NCI-H2081 treated with DMSO at 0.1 percent for 48 hours (cell line): ENCODE data around the gene MYL6B.
"Not testable (repeated sequence)": the region's sequence is repeated elsewhere in the genome, so short reads cannot be mapped to it uniquely, and the experiment has no call there.

Source experiments
- DNase-seq: peaks from one replicate; lab custom pipeline; 2025; lab: John Stamatoyannopoulos, UW

Gene MYL6B

GRCh38 chr12:56152132-56152755 lies at the start of gene MYL6B:
Gene MYL6B, plus strand, starts transcription at chr12:56152587. Its CDS starts 1,332 bp downstream, at chr12:56153919.
- peak; percentile 30 for DNase-seq

GRCh38 chr12:56102683-56103065 lies 49.7 kb upstream of the MYL6B start:
- no peak for DNase-seq

DNA sequence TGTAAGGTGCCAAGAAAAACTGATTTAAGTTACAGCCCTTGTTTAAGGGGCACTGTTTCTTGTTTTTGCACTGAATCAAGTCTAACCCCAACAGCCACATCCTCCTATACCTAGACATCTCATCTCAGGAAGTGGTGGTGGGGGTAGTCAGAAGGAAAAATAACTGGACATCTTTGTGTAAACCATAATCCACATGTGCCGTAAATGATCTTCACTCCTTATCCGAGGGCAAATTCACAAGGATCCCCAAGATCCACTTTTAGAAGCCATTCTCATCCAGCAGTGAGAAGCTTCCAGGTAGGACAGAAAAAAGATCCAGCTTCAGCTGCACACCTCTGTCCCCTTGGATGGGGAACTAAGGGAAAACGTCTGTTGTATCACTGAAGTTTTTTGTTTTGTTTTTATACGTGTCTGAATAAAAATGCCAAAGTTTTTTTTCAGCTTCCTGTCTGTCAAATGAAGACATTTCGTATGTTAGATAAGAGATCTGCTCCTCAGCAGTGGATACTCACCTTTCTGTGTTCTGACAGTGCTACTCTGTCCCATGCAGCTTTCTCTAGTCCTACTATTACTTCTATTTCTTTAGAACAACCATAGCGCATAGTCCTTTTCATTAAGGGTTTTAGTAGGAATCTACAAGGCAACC lies 49.2 kb upstream of the MYL6B start:
- DNase-seq, result no peak

GRCh38 chr12:56103823-56104108 lies 48.6 kb upstream of the MYL6B start:
- DNase-seq, result no peak

- peak; percentile 94 for DNase-seq
Observed at GRCh38 chr12:56104109-56104814, 48.1 kb upstream of the MYL6B start, which contains the start of gene PA2G4. Gene PA2G4, plus strand, starts transcription at chr12:56104559. Its CDS starts 179 bp downstream, at chr12:56104738.

DNA sequence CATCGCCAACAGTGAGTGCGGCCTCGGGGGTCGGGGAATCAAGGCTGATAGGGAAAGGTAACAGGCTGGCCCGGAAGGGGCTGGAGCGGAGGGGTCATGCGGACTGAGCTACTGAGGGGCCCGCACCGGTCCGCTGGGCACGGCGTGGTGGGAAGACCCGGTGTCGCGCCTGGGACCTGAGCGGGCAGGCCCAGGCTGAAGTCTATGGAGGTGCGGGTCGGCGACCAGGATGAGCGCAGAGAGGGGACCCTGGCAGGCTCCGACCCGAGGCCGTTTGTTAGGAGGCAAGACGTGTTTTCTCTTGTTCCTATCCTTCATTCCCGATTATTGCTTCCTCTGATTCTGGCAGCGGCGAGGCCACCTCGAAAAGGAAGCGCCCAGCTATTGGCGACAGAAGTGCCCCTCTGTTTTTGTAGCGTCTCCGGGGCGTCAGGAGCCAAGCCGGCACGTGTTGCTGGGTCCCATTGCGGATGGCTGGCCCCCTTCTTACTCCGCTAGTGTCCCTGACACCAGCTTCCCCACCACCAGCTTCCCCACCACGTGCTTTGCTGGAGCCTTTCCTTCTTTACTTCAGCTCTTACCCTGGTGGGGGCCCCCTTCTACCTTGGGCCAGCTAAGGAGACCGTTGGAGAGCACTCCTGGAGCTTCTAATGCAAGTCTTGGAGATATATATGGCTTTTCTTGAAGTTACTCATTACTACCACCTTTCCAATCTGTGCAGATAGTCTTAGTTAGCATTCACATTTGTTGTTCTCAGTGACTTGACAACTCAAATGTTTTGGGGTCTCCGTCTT lies 47.4 kb upstream of the MYL6B start:
- DNase-seq, result no peak

GRCh38 chr12:56105609-56105902 lies 46.8 kb upstream of the MYL6B start:
- no peak for DNase-seq

DNA sequence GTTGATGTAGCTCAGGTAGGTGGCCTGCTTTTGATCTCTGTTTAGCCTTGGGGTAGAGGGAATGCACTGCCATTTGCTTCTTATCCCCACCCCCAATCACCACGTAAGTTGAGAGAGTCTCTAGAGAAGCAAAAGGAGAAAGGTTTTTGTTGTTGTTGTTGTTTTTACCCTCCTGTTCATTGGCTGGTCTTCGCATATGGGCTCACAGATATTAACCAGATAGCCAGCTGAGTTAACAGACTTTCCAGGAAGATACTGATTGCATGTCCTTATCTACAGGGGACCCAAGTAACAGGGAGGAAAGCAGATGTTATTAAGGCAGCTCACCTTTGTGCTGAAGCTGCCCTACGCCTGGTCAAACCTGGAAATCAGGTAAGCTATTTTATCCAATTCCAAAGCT lies 45.1 kb upstream of the MYL6B start:
- DNase-seq, result no peak

DNA sequence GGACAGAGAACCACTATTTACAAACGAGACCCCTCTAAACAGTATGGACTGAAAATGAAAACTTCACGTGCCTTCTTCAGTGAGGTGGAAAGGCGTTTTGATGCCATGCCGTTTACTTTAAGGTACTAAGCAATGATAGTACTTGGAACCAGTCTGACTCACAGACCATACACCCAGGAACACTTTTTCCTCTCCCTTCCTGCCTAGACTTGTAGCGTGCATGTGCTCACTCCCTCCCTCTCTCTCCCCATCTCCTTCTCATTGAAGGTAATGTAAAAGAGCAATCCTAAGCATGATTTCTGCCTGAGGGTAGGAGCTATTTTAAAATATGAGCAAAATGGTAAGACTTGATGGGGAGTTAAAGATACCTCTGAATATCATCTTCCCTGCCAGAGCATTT lies 41.8 kb upstream of the MYL6B start:
- no peak for DNase-seq

DNA sequence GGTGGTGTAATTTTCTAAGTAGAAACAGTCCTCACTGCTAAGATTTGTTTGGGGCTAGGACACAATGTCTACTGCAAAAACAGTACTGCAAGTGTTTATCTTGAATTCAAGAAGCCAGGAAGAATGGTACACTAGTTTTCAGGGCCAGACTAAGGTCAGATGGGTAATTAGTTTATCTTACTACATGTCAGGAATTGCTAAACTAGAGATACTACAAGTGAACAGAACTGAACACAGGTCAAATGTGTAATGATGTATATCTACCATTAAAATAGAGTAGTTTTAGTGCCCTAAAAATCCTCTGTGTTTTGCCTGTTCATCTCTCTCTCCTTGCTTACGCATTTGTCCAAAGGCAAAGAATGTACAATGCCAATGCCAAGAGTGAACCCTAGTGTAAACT lies 38.3 kb upstream of the MYL6B start:
- no peak for DNase-seq

GRCh38 chr12:56115329-56115728 lies 37.1 kb upstream of the MYL6B start:
- DNase-seq, result no peak

- peak; percentile 92 for DNase-seq
Observed at GRCh38 chr12:56116267-56117081, 35.9 kb upstream of the MYL6B start, which contains the start of gene RPL41. Gene RPL41, plus strand, starts transcription at chr12:56116633.

DNA sequence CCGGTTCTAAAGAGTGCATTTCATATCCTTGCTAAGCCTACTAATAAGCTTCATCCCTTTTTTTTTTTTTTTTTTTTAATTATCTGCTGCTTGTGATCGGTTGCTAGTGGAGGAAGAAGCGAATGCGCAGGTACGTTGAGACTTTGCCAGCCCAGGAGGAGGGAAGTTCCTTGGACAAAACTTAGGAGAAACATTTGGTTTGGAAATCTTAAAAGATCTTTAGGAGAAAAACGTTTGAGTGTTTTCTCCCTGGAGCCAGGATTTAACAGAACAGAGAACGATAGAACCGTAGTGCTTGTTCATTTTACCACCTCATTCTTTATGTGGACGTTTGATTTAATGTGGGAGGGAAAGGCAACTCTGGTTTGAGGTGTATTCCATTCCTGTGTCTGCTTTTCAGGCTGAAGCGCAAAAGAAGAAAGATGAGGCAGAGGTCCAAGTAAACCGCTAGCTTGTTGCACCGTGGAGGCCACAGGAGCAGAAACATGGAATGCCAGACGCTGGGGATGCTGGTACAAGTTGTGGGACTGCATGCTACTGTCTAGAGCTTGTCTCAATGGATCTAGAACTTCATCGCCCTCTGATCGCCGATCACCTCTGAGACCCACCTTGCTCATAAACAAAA lies 35.2 kb upstream of the MYL6B start:
- not testable (repeated sequence) for DNase-seq

- DNase-seq, result peak; percentile 96
Observed at GRCh38 chr12:56117778-56118687, 34.4 kb upstream of the MYL6B start, which contains the start of gene ZC3H10. Gene ZC3H10, plus strand, starts transcription at chr12:56118266. Its CDS starts 2,297 bp downstream, at chr12:56120563.

GRCh38 chr12:56118688-56119357 lies 33.6 kb upstream of the MYL6B start:
- no peak for DNase-seq

GRCh38 chr12:56119361-56119796 lies 33.0 kb upstream of the MYL6B start:
- peak; percentile 40 for DNase-seq

GRCh38 chr12:56120158-56120846 lies 32.1 kb upstream of the MYL6B start:
- no peak for DNase-seq

DNA sequence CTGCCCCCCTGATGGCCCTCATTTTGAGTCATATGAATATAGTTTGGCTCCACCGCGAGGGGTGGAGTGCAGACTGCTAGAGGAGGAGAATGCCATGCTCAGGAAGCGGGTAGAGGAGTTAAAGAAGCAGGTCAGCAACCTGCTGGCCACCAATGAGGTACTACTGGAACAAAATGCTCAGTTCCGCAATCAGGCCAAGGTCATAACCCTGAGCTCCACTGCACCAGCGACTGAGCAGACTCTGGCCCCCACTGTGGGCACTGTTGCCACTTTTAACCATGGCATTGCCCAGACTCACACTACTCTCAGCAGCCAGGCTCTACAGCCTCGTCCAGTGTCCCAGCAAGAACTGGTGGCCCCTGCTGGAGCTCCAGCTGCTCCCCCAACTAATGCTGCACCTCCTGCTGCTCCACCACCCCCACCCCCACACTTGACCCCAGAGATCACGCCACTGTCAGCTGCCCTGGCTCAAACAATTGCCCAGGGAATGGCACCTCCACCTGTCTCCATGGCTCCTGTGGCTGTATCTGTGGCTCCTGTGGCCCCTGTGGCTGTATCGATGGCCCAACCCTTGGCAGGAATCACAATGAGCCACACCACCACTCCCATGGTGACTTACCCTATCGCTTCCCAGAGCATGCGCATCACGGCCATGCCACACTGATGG lies 31.1 kb upstream of the MYL6B start:
- no peak for DNase-seq
